GM12878 (cell line): Measurements from ENCODE around the gene RNF41.

Experiments used
- PML ChIP-seq: IDR thresholded peaks from 2 replicates; pipeline ENCODE4 v1.6.1; 2012; ENCODE audit warnings: low read length, inconsistent platforms
- ZNF274 ChIP-seq: IDR thresholded peaks from one replicate; pipeline ENCODE4 v1.8.0; 2011; ENCODE audit not compliant: insufficient read length, insufficient read depth

DNA sequence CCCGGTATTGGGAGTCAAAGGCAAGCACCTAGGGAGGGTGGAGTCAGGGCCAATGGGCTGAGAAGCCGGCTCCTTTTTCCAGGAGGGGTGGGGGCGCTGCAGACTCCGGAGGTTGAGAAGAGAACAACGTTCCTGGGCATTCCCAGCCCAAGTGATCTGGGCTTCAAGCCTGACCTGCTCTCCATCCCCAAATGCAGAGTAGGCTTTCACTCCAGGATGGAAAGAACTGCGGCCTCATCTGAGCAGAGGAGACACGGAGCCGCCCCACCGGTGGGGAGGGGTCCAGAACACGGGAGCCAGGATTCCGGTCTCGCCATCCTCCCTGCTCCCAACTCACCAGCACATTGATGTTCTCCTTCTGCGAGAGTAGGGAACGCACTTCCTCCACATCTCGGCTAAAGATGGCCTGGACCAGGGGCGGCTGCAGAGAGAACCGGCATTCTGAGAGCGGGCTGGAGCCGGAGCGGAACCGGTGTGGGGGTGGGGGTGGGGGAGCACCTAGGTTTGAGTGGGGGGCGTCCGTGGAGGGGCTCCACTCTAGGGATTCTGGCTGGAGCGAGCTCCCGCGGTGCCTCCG, 35.9 kb upstream of the RNF41 start:
- TF ChIP-seq ZNF274 (no peak), PML (no peak)
